Chondrocyte (in vitro differentiated cells): ENCODE results near the gene LRMDA. TPM values are rescaled to one million over a fixed set of nuclear protein-coding genes. Genes with fewer than 3 reads are reported as not detected.

Experiments
- DNase-seq: peaks from one replicate; pipeline ENCODE4 v3.0.0; 2021; ENCODE audit warnings: mixed read lengths, low spot score
- H3K27ac Mint-ChIP-seq: one replicate; pipeline ENCODE4 v1.8.0; 2021; ENCODE audit warnings: mild to moderate bottlenecking, moderate library complexity, mixed read lengths; ENCODE audit not compliant: unreplicated experiment
- H3K27me3 Mint-ChIP-seq: 2 replicates; pipeline ENCODE4 v1.8.0; 2021; ENCODE audit warnings: low read depth, mixed read lengths
- H3K36me3 Mint-ChIP-seq: 2 replicates; pipeline ENCODE4 v1.8.0; 2021; ENCODE audit warnings: low read depth, mixed read lengths
- H3K4me1 Mint-ChIP-seq: 2 replicates; pipeline ENCODE4 v1.8.0; 2021; ENCODE audit warnings: low read depth, mild to moderate bottlenecking, mixed read lengths
- H3K4me3 Mint-ChIP-seq: one replicate; pipeline ENCODE4 v1.8.0; 2021; ENCODE audit warnings: mild to moderate bottlenecking, moderate library complexity, mixed read lengths; ENCODE audit not compliant: unreplicated experiment
- H3K9me3 Mint-ChIP-seq: 2 replicates; pipeline ENCODE4 v1.8.0; 2021; ENCODE audit warnings: low read depth, mixed read lengths
- CTCF ChIP-seq: fragments of 200-600 bp; sonication (generic); IDR thresholded peaks from 2 replicates; pipeline ENCODE4 v1.5.0; 2021; ENCODE audit warnings: antibody characterized with exemption, mild to moderate bottlenecking, moderate library complexity
- total RNA-seq: library from RNA; stranded (reverse); gene quantifications from 3 replicates; pipeline ENCODE4 v1.2.1, GENCODE V29; 2021

The LRMDA gene
- total RNA-seq, 1 donor from 2014 or later, result 2.8 TPM

DNA sequence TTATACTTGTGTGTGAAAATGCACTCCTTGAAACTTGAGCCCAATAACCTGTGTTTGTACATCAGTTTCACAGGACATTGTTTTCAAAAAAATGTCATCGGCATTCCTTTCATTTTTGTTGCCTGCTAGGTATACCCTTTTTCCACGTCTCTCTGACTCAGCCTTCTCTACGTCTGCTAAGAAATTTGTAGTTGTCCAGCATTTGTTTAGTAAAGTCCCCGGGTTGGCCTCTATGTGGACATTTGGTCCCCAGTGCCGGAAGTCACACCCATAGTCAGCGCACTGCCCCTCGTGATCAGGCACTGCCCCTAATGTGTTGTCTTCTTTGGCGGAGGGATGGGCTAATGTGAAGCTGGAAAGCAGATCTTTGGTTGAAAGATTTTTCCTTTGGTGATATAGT, 222.3 kb downstream of the LRMDA start:
- peaks cover 12% of the 10 kb centered on the region for H3K4me1 Mint-ChIP-seq
- DNase-seq, result no peak
- TF ChIP-seq CTCF, result no peak
- no peaks in the 10 kb centered on the region for H3K36me3 Mint-ChIP-seq
- H3K27ac Mint-ChIP-seq, result no peak overlapping the region
- no peak overlapping the region for H3K4me3 Mint-ChIP-seq
- peaks cover 32% of the 10 kb centered on the region for H3K27me3 Mint-ChIP-seq
- peaks cover 4% of the 10 kb centered on the region for H3K9me3 Mint-ChIP-seq

- Mint-ChIP-seq H3K9me3 (peaks cover 4% of the 10 kb centered on the region), H3K4me1 (peaks cover 12% of the 10 kb centered on the region), H3K27me3 (peaks cover 29% of the 10 kb centered on the region), H3K4me3 (no peak overlapping the region), H3K36me3 (peaks cover 1% of the 10 kb centered on the region), H3K27ac (no peak overlapping the region)
- no peak for TF ChIP-seq CTCF
- no peak for DNase-seq
Measured at GRCh38 chr10:75654171-75654771, 222.8 kb downstream of the LRMDA start.

DNA sequence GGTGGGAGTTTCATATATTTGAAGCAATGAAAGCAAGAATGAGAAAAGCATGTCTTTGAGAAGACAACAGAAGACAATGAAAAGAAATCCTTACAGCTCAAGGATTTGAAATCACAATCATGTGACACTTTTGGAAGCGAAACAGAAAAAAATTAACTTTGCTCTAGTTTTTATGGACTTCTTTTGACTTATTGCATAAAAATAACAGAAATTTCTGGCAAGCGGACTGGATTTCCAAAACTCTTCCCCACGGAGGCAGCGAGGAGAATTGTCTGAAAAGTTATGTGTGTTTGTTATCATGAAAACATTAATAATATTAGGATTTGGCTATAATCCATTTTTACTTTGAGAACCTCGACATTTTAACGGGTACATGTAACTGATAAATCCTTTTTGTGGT, 223.3 kb downstream of the LRMDA start:
- no peak overlapping the region for H3K27ac Mint-ChIP-seq
- no peak for TF ChIP-seq CTCF
- peaks cover 1% of the 10 kb centered on the region for H3K9me3 Mint-ChIP-seq
- H3K4me3 Mint-ChIP-seq, result no peak overlapping the region
- H3K36me3 Mint-ChIP-seq, result peaks cover 2% of the 10 kb centered on the region
- peaks cover 29% of the 10 kb centered on the region for H3K27me3 Mint-ChIP-seq
- H3K4me1 Mint-ChIP-seq, result peaks cover 12% of the 10 kb centered on the region
- no peak for DNase-seq

DNA sequence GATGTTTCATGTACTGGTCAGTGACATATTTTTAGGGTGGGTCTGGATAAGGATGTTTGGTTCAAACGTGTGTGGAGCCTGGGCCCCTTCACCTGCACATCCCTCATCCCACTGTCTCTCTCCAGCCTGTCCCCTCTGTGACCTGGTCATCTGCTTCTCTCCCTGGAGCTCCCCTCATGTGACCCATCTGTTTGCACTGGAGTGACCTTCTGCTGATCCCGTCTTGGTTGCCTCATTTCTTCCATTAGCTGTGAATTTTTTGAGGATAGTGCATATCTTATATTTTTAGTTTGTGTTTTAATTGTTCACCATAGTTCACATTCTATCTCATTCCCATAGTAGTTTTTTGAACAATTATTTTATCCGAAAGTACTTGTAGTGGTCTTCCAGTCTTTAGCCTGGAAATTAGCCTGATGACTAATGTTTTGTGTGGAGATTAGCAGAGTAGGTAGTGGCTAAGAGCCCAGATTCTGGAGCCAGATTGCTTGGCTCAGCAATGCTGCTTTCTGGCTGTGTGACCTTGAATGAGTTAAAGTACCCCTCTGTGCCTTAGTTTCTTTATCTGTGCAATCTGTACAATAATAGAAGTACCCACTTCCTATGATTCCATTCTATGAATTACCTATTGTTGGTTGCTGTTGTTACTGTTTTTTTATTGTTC, 224.5 kb downstream of the LRMDA start:
- peaks cover 14% of the 10 kb centered on the region for H3K4me1 Mint-ChIP-seq
- H3K27ac Mint-ChIP-seq, result no peak overlapping the region
- DNase-seq, result no peak
- peaks cover 32% of the 10 kb centered on the region for H3K27me3 Mint-ChIP-seq
- H3K4me3 Mint-ChIP-seq, result no peak overlapping the region
- peaks cover 2% of the 10 kb centered on the region for H3K36me3 Mint-ChIP-seq
- no peak for TF ChIP-seq CTCF
- no peaks in the 10 kb centered on the region for H3K9me3 Mint-ChIP-seq

DNA sequence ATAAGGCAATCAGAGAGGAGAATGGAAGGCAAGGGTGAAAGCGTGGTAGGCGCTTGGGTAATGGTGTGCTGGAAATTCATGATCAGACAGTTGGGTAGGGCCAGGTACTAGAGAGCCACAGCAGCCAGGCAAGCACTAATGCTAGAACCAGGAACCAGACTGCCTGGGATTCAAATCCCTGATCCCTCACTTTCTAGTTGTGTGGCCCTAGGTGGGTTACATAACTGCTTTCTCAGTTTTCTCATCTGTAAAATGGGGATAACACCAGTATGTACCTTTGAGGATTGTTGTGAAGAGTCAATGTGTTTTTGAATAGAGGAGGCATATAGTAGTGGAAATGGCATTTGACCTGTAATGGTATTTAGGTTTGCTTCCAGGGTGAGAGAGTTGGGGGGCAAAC, 225.9 kb downstream of the LRMDA start:
- peaks cover 36% of the 10 kb centered on the region for H3K27me3 Mint-ChIP-seq
- H3K36me3 Mint-ChIP-seq, result peaks cover 2% of the 10 kb centered on the region
- TF ChIP-seq CTCF, result no peak
- no peak for DNase-seq
- H3K4me1 Mint-ChIP-seq, result peaks cover 19% of the 10 kb centered on the region
- H3K27ac Mint-ChIP-seq, result no peak overlapping the region
- H3K4me3 Mint-ChIP-seq, result no peak overlapping the region
- no peaks in the 10 kb centered on the region for H3K9me3 Mint-ChIP-seq
